ENCODE data around the gene VSTM4. TPM values are rescaled to one million over a fixed set of nuclear protein-coding genes. Genes with fewer than 3 reads are reported as not detected.

The VSTM4 gene
- total and polyA plus RNA-seq, 2 experiments from 2014 or later: 9.0 to 10.2 TPM

DNA sequence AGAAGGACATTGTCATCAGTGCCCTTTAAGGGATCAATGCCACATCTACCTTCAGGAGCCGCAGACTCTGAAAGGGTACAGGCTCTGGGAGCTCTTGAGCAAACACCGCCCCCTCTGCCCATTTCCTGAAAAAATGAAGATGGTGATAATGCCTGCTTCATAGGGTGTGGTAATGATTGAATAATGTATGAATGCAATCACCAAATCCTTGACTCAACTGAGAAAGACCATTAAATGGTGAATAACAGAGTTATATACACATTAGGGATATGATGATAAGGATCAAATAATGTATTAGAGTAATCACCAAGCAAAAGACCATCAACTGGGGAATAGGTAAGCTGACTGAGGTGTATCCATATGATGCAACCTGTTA, 17.0 kb upstream of the VSTM4 start:
- H3K36me3 ChIP-seq (replicated peaks; ENCODE audit: insufficient read depth, low read depth): no peaks in the 10 kb centered on the region
- H3K4me3 ChIP-seq: no peak overlapping the region
- no peaks in the 10 kb centered on the region for H4K20me1 ChIP-seq (ENCODE audit: insufficient read depth, poor library complexity, severe bottlenecking)
- no peak overlapping the region for H2AFZ ChIP-seq
- H3K27me3 ChIP-seq: no peaks in the 10 kb centered on the region
- no peak overlapping the region for H3K27ac ChIP-seq
- no peak overlapping the region for H3K4me2 ChIP-seq
- no peaks in the 10 kb centered on the region for H3K79me2 ChIP-seq
- no peaks in the 10 kb centered on the region for H3K4me1 ChIP-seq (ENCODE audit: insufficient read depth)
- no peaks in the 10 kb centered on the region for H3K9me2 ChIP-seq (replicated peaks; ENCODE audit: insufficient read depth)
- DNase-seq (ENCODE audit: low spot score): no peak
- no peaks in the 10 kb centered on the region for H3K9me3 ChIP-seq (ENCODE audit: low read depth)
- no peak for TF ChIP-seq EZH2phosphoT487 (IDR thresholded peaks at IDR 0.05; ENCODE audit: low read depth, severe bottlenecking, unreplicated experiment)
- no peak for TF ChIP-seq EZH2 (IDR thresholded peaks at IDR 0.05; ENCODE audit: borderline replicate concordance)
- no peak for TF ChIP-seq CTCF (IDR thresholded peaks at IDR 0.05; ENCODE audit: poor library complexity)
- 100% methylated on average over 2 of the region's 2 CpGs for WGBS (ENCODE audit: low lambda C conversion rate, missing lambda C conversion rate)

DNA sequence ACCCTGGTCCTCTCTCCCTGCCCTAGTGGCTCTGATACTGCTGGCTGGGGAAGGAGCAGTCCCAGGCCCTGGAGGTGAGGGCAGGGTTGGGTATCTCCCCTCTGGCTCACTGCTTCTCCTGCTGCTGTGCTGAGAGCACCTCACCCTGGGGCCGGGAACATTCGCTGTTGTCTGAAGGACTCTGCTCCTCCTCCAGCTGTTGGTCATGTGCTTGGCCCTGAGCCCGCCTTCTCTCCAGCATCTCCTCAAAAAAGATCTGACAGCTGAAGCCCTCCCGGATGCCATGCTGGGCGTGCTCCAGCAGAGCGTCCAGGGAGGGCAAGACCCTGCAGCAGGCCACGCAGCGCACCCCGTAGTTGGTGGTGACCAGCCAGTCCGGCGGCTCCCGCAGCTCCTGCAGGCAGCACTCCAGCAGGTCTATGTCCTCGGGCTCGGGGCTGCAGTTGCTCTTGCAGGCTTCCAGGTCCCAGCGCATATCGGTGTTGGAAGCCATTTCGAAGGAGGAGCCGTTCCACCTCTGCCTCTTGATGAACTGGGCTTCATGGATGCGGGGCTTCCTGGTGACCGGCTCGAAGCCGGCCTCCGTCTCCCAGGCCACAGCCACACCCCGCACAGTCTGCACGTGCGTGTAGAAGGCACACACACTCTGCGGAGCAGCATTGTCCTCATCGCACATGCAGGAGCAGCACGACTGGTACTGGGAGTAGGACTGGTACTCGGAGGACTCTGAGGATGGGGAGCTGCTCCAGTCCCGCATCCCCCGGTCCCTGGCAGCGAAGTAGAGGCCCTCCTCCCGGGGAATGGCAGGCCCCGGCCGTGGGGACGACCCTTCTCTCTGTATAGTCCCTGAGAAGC, 16.4 kb upstream of the VSTM4 start:
- Histone ChIP-seq H3K4me2 (no peak overlapping the region), H4K20me1 (ENCODE audit: insufficient read depth, poor library complexity, severe bottlenecking) (no peaks in the 10 kb centered on the region), H3K4me3 (no peak overlapping the region), H2AFZ (no peak overlapping the region), H3K27me3 (no peaks in the 10 kb centered on the region), H3K4me1 (ENCODE audit: insufficient read depth) (no peaks in the 10 kb centered on the region), H3K9me2 (replicated peaks; ENCODE audit: insufficient read depth) (no peaks in the 10 kb centered on the region), H3K27ac (no peak overlapping the region), H3K79me2 (no peaks in the 10 kb centered on the region), H3K36me3 (replicated peaks; ENCODE audit: insufficient read depth, low read depth) (no peaks in the 10 kb centered on the region), H3K9me3 (ENCODE audit: low read depth) (no peaks in the 10 kb centered on the region)
- 91% methylated on average over 37 of the region's 37 CpGs for WGBS (ENCODE audit: low lambda C conversion rate, missing lambda C conversion rate)
- no peak for DNase-seq (ENCODE audit: low spot score)
- TF ChIP-seq EZH2phosphoT487 (IDR thresholded peaks at IDR 0.05; ENCODE audit: low read depth, severe bottlenecking, unreplicated experiment) (no peak), EZH2 (IDR thresholded peaks at IDR 0.05; ENCODE audit: borderline replicate concordance) (no peak), CTCF (IDR thresholded peaks at IDR 0.05; ENCODE audit: poor library complexity) (no peak)

- H2AFZ ChIP-seq: no peak overlapping the region
- H3K4me2 ChIP-seq: no peak overlapping the region
- 92% methylated on average over 1 of the region's 1 CpG for WGBS (ENCODE audit: low lambda C conversion rate, missing lambda C conversion rate)
- H3K36me3 ChIP-seq (replicated peaks; ENCODE audit: insufficient read depth, low read depth): no peaks in the 10 kb centered on the region
- no peak overlapping the region for H3K27ac ChIP-seq
- no peak for TF ChIP-seq CTCF (IDR thresholded peaks at IDR 0.05; ENCODE audit: poor library complexity)
- TF ChIP-seq EZH2 (IDR thresholded peaks at IDR 0.05; ENCODE audit: borderline replicate concordance): no peak
- no peak for TF ChIP-seq EZH2phosphoT487 (IDR thresholded peaks at IDR 0.05; ENCODE audit: low read depth, severe bottlenecking, unreplicated experiment)
- no peaks in the 10 kb centered on the region for H4K20me1 ChIP-seq (ENCODE audit: insufficient read depth, poor library complexity, severe bottlenecking)
- no peaks in the 10 kb centered on the region for H3K27me3 ChIP-seq
- H3K79me2 ChIP-seq: no peaks in the 10 kb centered on the region
- DNase-seq (ENCODE audit: low spot score): no peak
- H3K9me3 ChIP-seq (ENCODE audit: low read depth): no peaks in the 10 kb centered on the region
- no peaks in the 10 kb centered on the region for H3K9me2 ChIP-seq (replicated peaks; ENCODE audit: insufficient read depth)
- H3K4me1 ChIP-seq (ENCODE audit: insufficient read depth): no peaks in the 10 kb centered on the region
- H3K4me3 ChIP-seq: no peak overlapping the region
Observed at GRCh38 chr10:49129376-49129775, 14.1 kb upstream of the VSTM4 start.

Measured in hepatocyte (in vitro differentiated cells).